ENCODE results near the gene GBA3. TPM values are rescaled to one million over a fixed set of nuclear protein-coding genes. Genes with fewer than 3 reads are reported as not detected.

Gene GBA3
- total and polyA plus RNA-seq, 2 of the 8 experiments (the other 6 are each of a cell fraction or from before 2014, with no cell fraction given), result not detected

DNA sequence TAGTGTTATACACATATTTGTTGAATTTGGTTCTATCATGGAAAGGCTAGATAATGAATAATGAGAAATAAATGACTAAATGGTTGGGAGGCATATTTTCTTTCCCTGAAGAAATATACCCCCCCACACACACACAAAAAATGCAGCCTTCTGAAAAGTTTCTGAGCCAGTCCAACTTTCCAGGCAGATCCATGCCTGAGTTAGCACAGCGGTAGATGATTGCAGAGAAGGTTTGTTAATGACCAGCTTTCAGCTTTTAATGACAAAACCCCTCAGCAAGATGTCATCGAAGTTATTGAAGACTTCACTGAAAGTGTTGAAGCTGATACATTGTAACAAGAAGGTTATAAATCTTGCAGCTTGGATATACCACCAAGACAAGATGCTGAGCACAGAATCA lies 61.4 kb downstream of the GBA3 start:
- Histone ChIP-seq H2BK15ac (ENCODE audit: low read length) (no peak overlapping the region), H3K36me3 (ENCODE audit: control insufficient read depth in 2 of 4, insufficient read depth in 4 of 4, low read length in 3 of 4) (no peaks in the 10 kb centered on the region), H2BK5ac (ENCODE audit: low read depth, low read length) (no peak overlapping the region), H3K23me2 (ENCODE audit: low read depth, low read length) (no peaks in the 10 kb centered on the region), H3K9ac (replicated peaks in 1 of 4; ENCODE audit: extremely low read depth in 1 of 4, low read depth in 3 of 4, low read length in 3 of 4) (no peak overlapping the region), H2AK5ac (ENCODE audit: low read depth, low read length) (no peak overlapping the region), H4K8ac (ENCODE audit: extremely low read depth, insufficient read depth, low read length) (no peak overlapping the region; the same call in 1 of the 2 replicates), H3K4me3 (ENCODE audit: extremely low read depth in 1 of 4, insufficient read depth in 2 of 4, low read depth in 3 of 4, low read length in 4 of 4) (no peak overlapping the region), H4K91ac (replicated peaks; ENCODE audit: insufficient read length, low read length) (no peak overlapping the region), H3K14ac (ENCODE audit: insufficient read length) (no peak overlapping the region), H3K18ac (ENCODE audit: extremely low read depth, low read length) (no peak overlapping the region), H3K4me2 (ENCODE audit: insufficient read depth in 1 of 2, low read depth in 2 of 2, low read length in 2 of 2) (no peak overlapping the region), H3K56ac (replicated peaks; ENCODE audit: insufficient read length, low read depth, low read length) (no peak overlapping the region), H4K5ac (ENCODE audit: insufficient read length, low read depth, low read length) (no peak overlapping the region), H3K23ac (ENCODE audit: insufficient read length) (no peak overlapping the region), H2AFZ (ENCODE audit: low read length) (no peak overlapping the region), H3K79me2 (ENCODE audit: control insufficient read depth in 1 of 2, insufficient read depth in 2 of 2, low read length in 2 of 2) (no peaks in the 10 kb centered on the region), H2BK12ac (ENCODE audit: low read depth, low read length) (no peak overlapping the region), H2BK120ac (replicated peaks; ENCODE audit: low read depth, low read length) (no peak overlapping the region), H3K79me1 (ENCODE audit: low read depth, low read length) (no peaks in the 10 kb centered on the region), H4K20me1 (replicated peaks in 1 of 2; ENCODE audit: control insufficient read depth in 1 of 2, insufficient read depth in 2 of 2, low read length in 2 of 2) (no peaks in the 10 kb centered on the region), H2BK20ac (ENCODE audit: low read length) (no peak overlapping the region), H3K9me3 (ENCODE audit: insufficient read depth in 2 of 2, low read depth in 1 of 2, low read length in 1 of 2) (no peaks in the 10 kb centered on the region), H3K4me1 (replicated peaks in 1 of 4; ENCODE audit: control insufficient read depth in 3 of 4, insufficient read depth in 4 of 4, low read length in 3 of 4) (no peaks in the 10 kb centered on the region), H3K27ac (ENCODE audit: low read depth, low read length) (no peak overlapping the region), H3K27me3 (replicated peaks in 1 of 4; ENCODE audit: control insufficient read depth in 3 of 4, extremely low read depth in 1 of 4, insufficient read depth in 3 of 4, low read length in 3 of 4) (no peaks in the 10 kb centered on the region), H3K4ac (replicated peaks; ENCODE audit: insufficient read length, low read depth, low read length) (no peak overlapping the region)
- WGBS, 2 experiments (ENCODE audit: extremely low coverage in 1 of 2, insufficient coverage in 1 of 2, insufficient read length in 1 of 2, insufficient replicate concordance in 2 of 2, low coverage in 1 of 2, low lambda C conversion rate in 2 of 2, missing lambda C conversion rate in 1 of 2), result 90% methylated on average over 2 of the region's 2 CpGs; no CpG with 5 or more reads in 1 of the 2 experiments
- ChIA-PET POLR2A (ENCODE audit: partially characterized antibody) (no interaction called here), CTCF (ENCODE audit: partially characterized antibody) (no interaction called here)
- DNase-seq (ENCODE audit: low read depth in 1 of 2, low spot score in 2 of 2), result no peak
- no peak for FAIRE-seq
- TF ChIP-seq KDM5A (IDR thresholded peaks at IDR 0.05; ENCODE audit: low read length) (no peak), CBX8 (IDR thresholded peaks at IDR 0.05; ENCODE audit: borderline replicate concordance, low read depth, low read length) (no peak), ATF2 (IDR thresholded peaks at IDR 0.05; ENCODE audit: low read length) (no peak), JUND (IDR thresholded peaks at IDR 0.05; ENCODE audit: low read length) (no peak), TAF1 (IDR thresholded peaks at IDR 0.05; ENCODE audit: low read depth, low read length) (no peak), JUN (IDR thresholded peaks at IDR 0.05; ENCODE audit: low read depth, low read length) (no peak), CBX5 (IDR thresholded peaks at IDR 0.05; ENCODE audit: low read depth, low read length) (no peak), KDM4A (IDR thresholded peaks at IDR 0.05; ENCODE audit: low read depth, low read length, severe bottlenecking) (no peak), TBP (IDR thresholded peaks at IDR 0.05; ENCODE audit: low read depth, low read length) (no peak), GABPA (IDR thresholded peaks at IDR 0.05; ENCODE audit: borderline replicate concordance, insufficient read depth, low read length) (no peak), BRCA1 (IDR thresholded peaks at IDR 0.05; ENCODE audit: low read depth, low read length) (no peak), GTF2F1 (IDR thresholded peaks at IDR 0.05; ENCODE audit: borderline replicate concordance, low read depth, low read length) (no peak)
